Kidney epithelial cell (primary cell): ENCODE results near the gene STX7. TPM values are rescaled to one million over a fixed set of nuclear protein-coding genes. Genes with fewer than 3 reads are reported as not detected.

Experiments used
- DNase-seq: peaks from one replicate; pipeline ENCODE4 v3.0.0-alpha.2; 2010; ENCODE audit warnings: low read depth
- H3K27me3 ChIP-seq: 2 replicates; pipeline ENCODE4 v1.6.0; 2011; ENCODE audit warnings: low read length; ENCODE audit not compliant: control insufficient read depth, insufficient read depth
- H3K36me3 ChIP-seq: 2 replicates; pipeline ENCODE4 v1.5.1; 2011; ENCODE audit warnings: low read length; ENCODE audit not compliant: control insufficient read depth, insufficient read depth
- H3K4me3 ChIP-seq: 2 replicates; pipeline ENCODE4 v1.5.1; 2011; ENCODE audit warnings: low read depth, mild to moderate bottlenecking, control low read depth, low read length
- CTCF ChIP-seq: IDR thresholded peaks from 2 replicates; pipeline ENCODE4 v1.5.1; 2011; ENCODE audit warnings: mild to moderate bottlenecking, moderate library complexity, low read length, control low read depth, inconsistent platforms; ENCODE audit not compliant: insufficient read depth, poor library complexity, severe bottlenecking
- total RNA-seq: library from RNA; depleted of rRNA; stranded (reverse); fragments of >200 nt; gene quantifications from 2 replicates; pipeline ENCODE4 v1.2.3, GENCODE V29; 2015

The STX7 gene
- total RNA-seq, 1 donor from 2014 or later: 35.8 TPM

DNA sequence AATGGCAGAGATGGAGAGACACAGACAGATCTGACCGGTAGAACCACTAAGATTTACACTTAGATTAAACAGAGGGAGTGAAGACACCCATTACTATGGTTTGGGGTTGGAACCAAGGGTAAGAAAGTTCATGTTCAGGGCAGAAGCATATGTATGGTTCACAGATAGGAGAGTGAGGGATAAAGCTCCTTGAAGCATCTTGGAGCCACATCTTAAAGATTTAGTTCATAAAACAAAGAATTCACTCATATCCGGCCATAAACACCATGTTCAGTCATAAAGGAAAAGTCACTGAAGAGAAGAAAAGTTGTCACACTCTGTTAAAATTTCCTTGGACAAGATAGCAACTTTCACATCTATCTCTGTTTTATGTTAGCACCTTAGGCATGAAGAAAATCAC, 18.0 kb downstream of the STX7 start:
- no peaks in the 10 kb centered on the region for H3K36me3 ChIP-seq

DNA sequence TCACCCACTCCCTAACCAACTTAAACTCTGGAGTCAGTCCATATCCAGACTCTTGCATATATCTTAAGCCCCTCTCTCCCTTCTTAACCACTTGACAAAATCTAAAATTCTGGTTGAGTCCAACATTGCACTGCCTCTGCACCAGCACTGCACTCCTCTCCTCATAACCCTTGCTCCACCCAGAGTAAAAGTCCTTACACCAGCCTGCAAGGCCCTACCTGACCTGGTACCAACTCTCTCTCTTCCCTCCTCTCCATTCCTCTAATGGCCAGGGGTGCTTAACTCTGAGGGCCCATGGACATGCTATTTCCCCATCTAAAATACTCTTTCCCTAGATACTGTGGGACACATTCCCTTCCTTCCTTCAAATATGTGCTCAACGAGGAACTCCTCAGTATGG, 21.0 kb downstream of the STX7 start:
- Histone ChIP-seq H3K36me3 (no peaks in the 10 kb centered on the region), H3K27me3 (no peaks in the 10 kb centered on the region), H3K4me3 (no peak overlapping the region)
- DNase-seq: no peak
- TF ChIP-seq CTCF: no peak

More for the DNA sequence above, 18.0 kb downstream of the STX7 start:
- H3K4me3 ChIP-seq: no peak overlapping the region
- DNase-seq: no peak
- H3K27me3 ChIP-seq: no peaks in the 10 kb centered on the region
- no peak for TF ChIP-seq CTCF

GRCh38 chr6:132491303-132491702, 21.6 kb downstream of the STX7 start:
- H3K36me3 ChIP-seq: no peaks in the 10 kb centered on the region
- no peaks in the 10 kb centered on the region for H3K27me3 ChIP-seq
- no peak for TF ChIP-seq CTCF
- H3K4me3 ChIP-seq: no peak overlapping the region
- no peak for DNase-seq

DNA sequence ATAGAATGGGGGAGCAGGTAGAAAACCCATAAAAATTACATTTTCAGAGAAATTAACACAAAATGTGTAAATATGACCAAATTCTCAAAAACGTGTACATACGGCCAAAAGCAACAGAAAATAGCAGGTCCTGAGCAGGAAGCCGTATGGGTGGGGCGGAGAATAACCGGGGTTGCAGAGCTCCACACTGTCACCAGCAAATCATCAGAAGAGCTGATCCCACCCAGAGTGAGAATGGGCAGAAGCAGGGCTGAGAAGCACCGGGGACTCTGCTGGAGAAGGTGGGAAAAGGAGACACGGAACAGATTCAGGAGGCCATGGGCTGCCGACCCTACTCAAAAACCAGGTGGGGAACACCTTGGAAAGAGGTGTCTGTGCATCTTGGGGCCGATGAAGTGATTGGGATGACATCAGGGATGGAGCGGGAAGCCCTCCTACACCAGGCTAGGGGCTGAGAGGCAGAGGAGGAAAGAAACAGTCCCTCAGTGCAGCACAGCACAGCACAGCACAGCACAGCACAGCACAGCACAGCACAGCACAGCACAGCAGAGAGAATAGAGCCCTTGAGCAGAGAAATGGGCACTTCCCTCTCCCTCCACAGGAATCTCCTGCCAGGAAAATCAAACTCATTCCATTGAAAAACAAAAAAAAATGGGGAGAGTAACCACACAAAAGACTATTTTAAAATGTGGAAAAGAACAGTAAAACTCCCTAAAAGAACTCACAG, 22.3 kb downstream of the STX7 start:
- TF ChIP-seq CTCF: no peak

DNA sequence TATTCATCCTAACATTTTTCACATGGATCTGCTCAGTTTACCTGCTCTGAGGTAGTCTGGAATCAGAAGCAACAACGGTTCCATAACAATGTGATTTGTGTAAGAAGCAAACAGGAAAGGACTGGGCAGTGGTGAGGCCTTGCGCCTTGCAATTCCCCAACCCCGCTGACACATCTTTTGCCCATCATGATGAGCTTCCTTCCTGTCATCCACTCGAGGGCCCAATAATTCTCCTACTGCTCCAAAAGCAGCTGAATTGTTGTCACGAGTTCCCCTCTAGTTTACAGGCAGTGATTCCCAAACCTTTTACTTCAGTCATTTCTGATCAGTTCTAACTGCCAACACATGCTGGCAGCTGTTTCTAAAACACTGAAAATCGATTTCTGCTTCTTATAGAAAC, 22.9 kb downstream of the STX7 start:
- no peaks in the 10 kb centered on the region for H3K36me3 ChIP-seq
- no peak overlapping the region for H3K4me3 ChIP-seq
- H3K27me3 ChIP-seq: no peaks in the 10 kb centered on the region
- TF ChIP-seq CTCF: no peak
- DNase-seq: no peak

More for the DNA sequence above, 22.3 kb downstream of the STX7 start:
- Histone ChIP-seq H3K27me3 (no peaks in the 10 kb centered on the region), H3K4me3 (no peak overlapping the region), H3K36me3 (no peaks in the 10 kb centered on the region)
- DNase-seq: no peak

- Histone ChIP-seq H3K27me3 (no peaks in the 10 kb centered on the region), H3K4me3 (no peak overlapping the region), H3K36me3 (no peaks in the 10 kb centered on the region)
- no peak for DNase-seq
- no peak for TF ChIP-seq CTCF
Observed at GRCh38 chr6:132489376-132489775, 23.5 kb downstream of the STX7 start.
